ENCODE measurements around the gene INPP5A.
"Not testable (repeated sequence)": the region's sequence is repeated elsewhere in the genome, so short reads cannot be mapped to it uniquely, and the experiment has no call there.

The INPP5A gene

GRCh38 chr10:132547421-132547861 lies 9.9 kb downstream of the INPP5A start:
- DNase-seq (ENCODE audit: low spot score), result no peak

GRCh38 chr10:132548106-132548823 lies 10.7 kb downstream of the INPP5A start:
- DNase-seq (ENCODE audit: low spot score), result no peak

GRCh38 chr10:132548869-132549268 lies 11.3 kb downstream of the INPP5A start:
- no peak for DNase-seq (ENCODE audit: low spot score)

GRCh38 chr10:132549371-132549770 lies 11.8 kb downstream of the INPP5A start:
- DNase-seq (ENCODE audit: low spot score), result no peak

GRCh38 chr10:132550366-132551092 lies 12.9 kb downstream of the INPP5A start:
- DNase-seq (ENCODE audit: low spot score), result no peak

GRCh38 chr10:132551093-132551807 lies 13.7 kb downstream of the INPP5A start:
- no peak for DNase-seq (ENCODE audit: low spot score)

GRCh38 chr10:132551808-132552130 lies 14.2 kb downstream of the INPP5A start:
- no peak for DNase-seq (ENCODE audit: low spot score)

GRCh38 chr10:132552635-132553034 lies 15.0 kb downstream of the INPP5A start:
- DNase-seq (ENCODE audit: low spot score), result not testable (repeated sequence)

GRCh38 chr10:132553568-132553967 lies 16.0 kb downstream of the INPP5A start:
- not testable (repeated sequence) for DNase-seq (ENCODE audit: low spot score)

- DNase-seq (ENCODE audit: low spot score), result no peak
Measured at GRCh38 chr10:132554053-132554990, 16.7 kb downstream of the INPP5A start.

GRCh38 chr10:132554991-132555647 lies 17.5 kb downstream of the INPP5A start:
- DNase-seq (ENCODE audit: low spot score), result no peak

- no peak for DNase-seq (ENCODE audit: low spot score)
Measured at GRCh38 chr10:132555648-132556575, 18.3 kb downstream of the INPP5A start.

- DNase-seq (ENCODE audit: low spot score), result no peak
Measured at GRCh38 chr10:132556994-132557441, 19.4 kb downstream of the INPP5A start.

- DNase-seq (ENCODE audit: low spot score), result no peak
Measured at GRCh38 chr10:132557696-132558515, 20.3 kb downstream of the INPP5A start.

- no peak for DNase-seq (ENCODE audit: low spot score)
Measured at GRCh38 chr10:132558516-132559413, 21.2 kb downstream of the INPP5A start.

- DNase-seq (ENCODE audit: low spot score), result no peak
Measured at GRCh38 chr10:132559538-132559937, 22.0 kb downstream of the INPP5A start.

- no peak for DNase-seq (ENCODE audit: low spot score)
Measured at GRCh38 chr10:132560241-132560731, 22.7 kb downstream of the INPP5A start.

All from SK-N-DZ (cell line).